SK-N-SH treated with all-trans-retinoic acid at 6 μM for 48 hours (cell line): Measurements from ENCODE around the gene CAPN11.

Source experiments
- BACH2 ChIP-seq: fragments of 250-450 bp; sonication (Bioruptor Pico); IDR thresholded peaks from 2 replicates; pipeline ENCODE4 v1.9.0; 2021; ENCODE audit warnings: mild to moderate bottlenecking, borderline replicate concordance
- CSDC2 ChIP-seq: fragments of 250-450 bp; sonication (Bioruptor Pico); IDR thresholded peaks from 2 replicates; pipeline ENCODE4 v1.5.0; 2020; ENCODE audit warnings: mild to moderate bottlenecking, moderate library complexity
- CSRNP3 ChIP-seq: fragments of 250-450 bp; sonication (Bioruptor Pico); IDR thresholded peaks from 2 replicates; pipeline ENCODE4 v1.5.1; 2021; ENCODE audit warnings: mild to moderate bottlenecking, moderate library complexity
- ISL1 ChIP-seq: fragments of 250-450 bp; sonication (Bioruptor Pico); IDR thresholded peaks from 2 replicates; pipeline ENCODE4 v2.1.2; 2022; ENCODE audit warnings: mild to moderate bottlenecking, moderate library complexity
- OSR1 ChIP-seq: fragments of 250-450 bp; sonication (Bioruptor Pico); IDR thresholded peaks from 2 replicates; pipeline ENCODE4 v1.8.0; 2022; ENCODE audit warnings: moderate library complexity, mild to moderate bottlenecking, inconsistent platforms
- PATZ1 ChIP-seq: fragments of 250-450 bp; sonication (Bioruptor Pico); IDR thresholded peaks from 2 replicates; pipeline ENCODE4 v1.8.0; 2020; ENCODE audit warnings: mild to moderate bottlenecking, moderate library complexity, borderline replicate concordance
- PPARA ChIP-seq: fragments of 250-450 bp; sonication (Bioruptor Pico); IDR thresholded peaks from 2 replicates; pipeline ENCODE4 v1.5.0; 2020; ENCODE audit warnings: mild to moderate bottlenecking, borderline replicate concordance
- RARB ChIP-seq: fragments of 250-450 bp; sonication (Bioruptor Pico); IDR thresholded peaks from 2 replicates; pipeline ENCODE4 v1.8.0; 2021; ENCODE audit warnings: mild to moderate bottlenecking, moderate library complexity
- TSHZ2 ChIP-seq: fragments of 250-450 bp; sonication (Bioruptor Pico); IDR thresholded peaks from 2 replicates; pipeline ENCODE4 v1.5.0; 2020; ENCODE audit warnings: mild to moderate bottlenecking, moderate library complexity
- ZC3H10 ChIP-seq: fragments of 250-450 bp; sonication (Bioruptor Pico); IDR thresholded peaks from 2 replicates; pipeline ENCODE4 v1.5.1; 2021; ENCODE audit warnings: mild to moderate bottlenecking, moderate library complexity
- ZFP3 ChIP-seq: fragments of 250-450 bp; sonication (Bioruptor Pico); IDR thresholded peaks from 2 replicates; pipeline ENCODE4 v1.5.0; 2020; ENCODE audit warnings: mild to moderate bottlenecking, moderate library complexity
- ZFP30 ChIP-seq: fragments of 450-650 bp; formaldehyde crosslinking; IDR thresholded peaks from 2 replicates; pipeline ENCODE4 v1.5.0; 2022; ENCODE audit warnings: mild to moderate bottlenecking, moderate library complexity
- ZNF565 ChIP-seq: fragments of 450-650 bp; formaldehyde crosslinking; conservative IDR thresholded peaks from 2 replicates; pipeline ENCODE4 v1.5.0; 2020; ENCODE audit warnings: low read depth, mild to moderate bottlenecking, moderate library complexity
- ZNF8 ChIP-seq: fragments of 450-650 bp; formaldehyde crosslinking; IDR thresholded peaks from 2 replicates; pipeline ENCODE4 v1.5.0; 2020; ENCODE audit warnings: mild to moderate bottlenecking, moderate library complexity

- TF ChIP-seq TSHZ2 (CRISPR knock-in tag) (no peak), ZC3H10 (CRISPR knock-in tag) (no peak), CSDC2 (no peak), ZFP3 (CRISPR knock-in tag) (no peak), CSRNP3 (CRISPR knock-in tag) (no peak), ISL1 (CRISPR knock-in tag) (no peak), ZNF8 (CRISPR knock-in tag) (no peak), ZFP30 (CRISPR knock-in tag) (no peak), PATZ1 (no peak), PPARA (CRISPR knock-in tag) (no peak), RARB (no peak), ZNF565 (CRISPR knock-in tag) (no peak), OSR1 (no peak), BACH2 (CRISPR knock-in tag) (no peak)
Measured at GRCh38 chr6:44201200-44201599, 42.6 kb downstream of the CAPN11 start.
